MM.1S (cell line): Measurements from ENCODE around the gene TPM2.
A peak's percentile ranks its signal among the peaks of the same experiment; 100 is the strongest.

Experiments
- DNase-seq: peaks from one replicate; pipeline ENCODE4 v3.0.0-alpha.2; 2015
- H2AFZ ChIP-seq: fragments of 300-600 bp; sonication (generic); 2 replicates; pipeline ENCODE4 v1.6.0; 2016; ENCODE audit warnings: antibody characterized with exemption, low read length
- H3F3A ChIP-seq: fragments of 300-600 bp; sonication (generic); 2 replicates; pipeline ENCODE4 v1.6.1; 2016; ENCODE audit warnings: mild to moderate bottlenecking, antibody characterized with exemption, low read length, moderate library complexity, mixed read lengths; ENCODE audit not compliant: insufficient read depth
- H3K27ac ChIP-seq: fragments of 300-600 bp; sonication (generic); 2 replicates; pipeline ENCODE4 v1.5.1; 2016; ENCODE audit warnings: mild to moderate bottlenecking, low read length
- H3K27me3 ChIP-seq: fragments of 300-600 bp; sonication (generic); replicated peaks from 2 replicates; pipeline ENCODE4 v1.6.0; 2016; ENCODE audit warnings: low read length; ENCODE audit not compliant: insufficient read depth
- H3K36me3 ChIP-seq: fragments of 300-600 bp; sonication (generic); replicated peaks from 2 replicates; pipeline ENCODE4 v1.6.1; 2016; ENCODE audit warnings: mild to moderate bottlenecking, low read length, mixed read lengths; ENCODE audit not compliant: insufficient read depth
- H3K4me1 ChIP-seq: fragments of 300-600 bp; sonication (generic); 2 replicates; pipeline ENCODE4 v1.6.1; 2016; ENCODE audit warnings: low read length, mixed read lengths
- H3K4me2 ChIP-seq: fragments of 300-600 bp; sonication (generic); 2 replicates; pipeline ENCODE4 v1.6.0; 2016; ENCODE audit warnings: low read depth, low read length
- H3K4me3 ChIP-seq: fragments of 300-600 bp; sonication (generic); 2 replicates; pipeline ENCODE4 v1.5.1; 2016; ENCODE audit warnings: low read length, mixed read lengths
- H3K79me2 ChIP-seq: fragments of 300-600 bp; sonication (generic); 2 replicates; pipeline ENCODE4 v1.6.1; 2016; ENCODE audit warnings: mixed run types, low read length, mixed read lengths
- H3K9ac ChIP-seq: fragments of 300-600 bp; sonication (generic); 2 replicates; pipeline ENCODE4 v1.6.1; 2016; ENCODE audit warnings: low read length, mixed read lengths
- H3K9me2 ChIP-seq: fragments of 300-600 bp; sonication (generic); replicated peaks from 2 replicates; pipeline ENCODE4 v1.6.1; 2016; ENCODE audit warnings: mild to moderate bottlenecking, low read length, mixed read lengths; ENCODE audit not compliant: insufficient read depth
- H3K9me3 ChIP-seq: fragments of 300-600 bp; sonication (generic); replicated peaks from 2 replicates; pipeline ENCODE4 v1.6.1; 2016; ENCODE audit warnings: mild to moderate bottlenecking, low read length, mixed read lengths; ENCODE audit not compliant: insufficient read depth
- H4K20me1 ChIP-seq: fragments of 300-600 bp; sonication (generic); 2 replicates; pipeline ENCODE4 v1.6.1; 2016; ENCODE audit warnings: mild to moderate bottlenecking, low read length, moderate library complexity, mixed read lengths; ENCODE audit not compliant: insufficient read depth
- CTCF ChIP-seq: fragments of 300-600 bp; sonication (generic); IDR thresholded peaks from 2 replicates; pipeline ENCODE4 v1.5.1; 2016; ENCODE audit warnings: antibody characterized with exemption, low read length, mixed read lengths
- EZH2 ChIP-seq: fragments of 300-600 bp; sonication (generic); optimal IDR thresholded peaks from 2 replicates; pipeline ENCODE3; 2017; ENCODE audit warnings: low read depth, mild to moderate bottlenecking, antibody characterized with exemption, low read length, mixed read lengths
- EZH2phosphoT487 ChIP-seq: fragments of 300-600 bp; sonication (generic); IDR thresholded peaks from 2 replicates; pipeline ENCODE4 v1.6.1; 2018; ENCODE audit warnings: antibody characterized with exemption, low read length

Gene TPM2

GRCh38 chr9:35695943-35696401 is 6.2 kb upstream of the TPM2 start:
- no peak for TF ChIP-seq EZH2
- TF ChIP-seq CTCF = no peak
- Histone ChIP-seq H3K79me2 (no peaks in the 10 kb centered on the region), H3K27ac (no peak overlapping the region), H3K4me1 (no peaks in the 10 kb centered on the region), H3K36me3 (no peaks in the 10 kb centered on the region), H3K9ac (no peak overlapping the region), H3K27me3 (0 out of 2 replicates have a peak, but pooled peaks cover 4% of the 10 kb centered on the region), H3K9me2 (no peaks in the 10 kb centered on the region), H3K9me3 (no peaks in the 10 kb centered on the region), H3K4me3 (no peak overlapping the region), H4K20me1 (no peaks in the 10 kb centered on the region), H3K4me2 (no peak overlapping the region), H2AFZ (no peak overlapping the region), H3F3A (no peaks in the 10 kb centered on the region)
- DNase-seq = no peak

DNA sequence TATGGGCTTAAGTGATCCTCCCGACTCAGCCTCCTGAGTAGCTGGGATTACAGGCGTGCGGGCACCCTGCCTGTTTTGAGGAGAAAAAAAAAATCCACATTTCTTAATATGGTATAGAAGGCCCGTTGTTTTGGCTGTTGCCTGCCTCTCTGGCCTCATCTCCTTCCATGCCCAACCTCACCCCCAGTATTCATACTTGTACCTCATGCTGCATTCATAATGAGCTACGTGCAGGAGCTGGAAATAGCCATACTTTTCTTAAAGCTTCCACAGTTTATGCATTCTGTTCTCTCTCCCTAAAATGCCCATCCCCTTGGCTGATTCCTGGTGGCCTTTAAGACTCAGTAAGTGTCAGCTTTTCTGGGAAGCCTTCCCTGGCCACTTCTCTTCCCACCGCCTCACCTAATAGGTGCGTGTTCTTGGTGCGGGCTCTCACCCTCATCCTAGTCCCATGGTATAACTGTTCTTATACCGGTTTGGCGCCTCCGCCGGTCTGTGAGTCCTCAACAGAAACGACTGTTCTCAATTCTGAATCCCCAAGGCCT is 2.1 kb upstream of the TPM2 start:
- Histone ChIP-seq H3K27ac (no peak overlapping the region), H3K9ac (no peak overlapping the region), H4K20me1 (no peaks in the 10 kb centered on the region), H3K4me2 (no peak overlapping the region), H3K9me2 (no peaks in the 10 kb centered on the region), H3K79me2 (no peaks in the 10 kb centered on the region), H3K9me3 (no peaks in the 10 kb centered on the region), H3F3A (no peaks in the 10 kb centered on the region), H2AFZ (no peak overlapping the region), H3K36me3 (no peaks in the 10 kb centered on the region), H3K27me3 (0 out of 2 replicates have a peak, but pooled peaks cover 4% of the 10 kb centered on the region), H3K4me3 (no peak overlapping the region), H3K4me1 (no peaks in the 10 kb centered on the region)
- no peak for TF ChIP-seq EZH2phosphoT487
- TF ChIP-seq CTCF = no peak
- TF ChIP-seq EZH2 = no peak
- DNase-seq = no peak

- Histone ChIP-seq H3F3A (no peaks in the 10 kb centered on the region), H2AFZ (peak overlapping the region; percentile 98; the same call in 1 of the 2 replicates), H3K36me3 (no peaks in the 10 kb centered on the region), H3K9me3 (no peaks in the 10 kb centered on the region), H3K4me1 (no peaks in the 10 kb centered on the region), H3K79me2 (no peaks in the 10 kb centered on the region), H3K4me2 (peak overlapping the region; percentile 95; the same call in 1 of the 2 replicates), H3K27ac (no peak overlapping the region), H3K27me3 (0 out of 2 replicates have a peak, but pooled peaks cover 4% of the 10 kb centered on the region), H4K20me1 (no peaks in the 10 kb centered on the region), H3K9ac (no peak overlapping the region), H3K9me2 (no peaks in the 10 kb centered on the region), H3K4me3 (no peak overlapping the region)
- DNase-seq = no peak
- TF ChIP-seq EZH2phosphoT487 (no peak), EZH2 (no peak), CTCF (no peak)
These were observed 1.6 kb upstream of the TPM2 start for GRCh38 chr9:35691334-35691650.
